GM23248 (cell line): ENCODE results near the gene HUS1B.

Experiments
- EZH2 ChIP-seq: fragments of 200-600 bp; sonication (generic); IDR thresholded peaks from 2 replicates; pipeline ENCODE4 v1.6.1; 2018; ENCODE audit warnings: antibody characterized with exemption, mild to moderate bottlenecking; ENCODE audit not compliant: insufficient read depth, poor library complexity, severe bottlenecking
- EZH2phosphoT487 ChIP-seq: fragments of 200-600 bp; sonication (generic); IDR thresholded peaks from 2 replicates; pipeline ENCODE4 v1.6.1; 2018; ENCODE audit warnings: antibody characterized with exemption, moderate library complexity, mild to moderate bottlenecking, low read depth; ENCODE audit not compliant: insufficient read depth

DNA sequence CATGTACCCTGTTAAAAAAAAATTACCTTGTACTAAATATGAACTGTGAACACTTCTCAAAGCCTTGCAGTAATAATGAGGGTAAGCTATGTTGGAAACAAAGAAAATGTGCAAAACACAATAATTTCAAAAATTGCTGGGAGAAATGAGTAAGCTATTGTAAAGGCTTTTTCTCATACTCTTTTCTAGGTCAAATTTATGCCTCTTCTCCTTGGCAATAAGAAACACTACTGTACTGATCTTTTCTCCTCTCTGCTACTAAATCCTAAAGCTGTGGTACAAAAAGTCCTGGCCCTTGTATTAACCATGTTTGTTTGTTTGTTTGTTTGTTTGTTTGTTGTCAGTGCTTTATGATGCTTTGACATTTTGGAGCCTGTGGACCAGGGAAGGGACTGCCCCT is 17.5 kb upstream of the HUS1B start:
- TF ChIP-seq EZH2phosphoT487 (no peak), EZH2 (no peak)
